GM21717 (cell line): ENCODE measurements around the gene DRAXIN.

ENCODE experiments used
- ATAC-seq: cut with Tn5 transposase; IDR thresholded peaks from one replicate; pipeline ENCODE4 v1.9.1; 2021; ENCODE audit warnings: mild to moderate bottlenecking, moderate library complexity; ENCODE audit not compliant: unreplicated experiment

Gene DRAXIN

DNA sequence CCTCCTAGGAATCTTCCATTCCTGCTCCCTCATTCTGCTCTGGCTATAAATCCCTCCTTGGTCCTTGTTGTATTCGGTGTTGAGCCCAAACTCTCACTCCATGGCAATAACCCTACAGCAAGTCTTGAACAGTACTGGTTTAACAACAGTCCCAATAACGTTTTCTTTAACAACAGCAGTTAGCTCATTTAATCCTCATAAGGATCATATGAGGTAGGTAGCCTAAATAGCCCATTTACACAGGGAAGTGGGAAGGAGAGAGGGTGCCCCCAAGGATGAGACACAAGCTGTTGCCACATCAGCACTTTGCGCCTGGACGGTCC lies 44.0 kb downstream of the DRAXIN start:
- ATAC-seq: no peak

DNA sequence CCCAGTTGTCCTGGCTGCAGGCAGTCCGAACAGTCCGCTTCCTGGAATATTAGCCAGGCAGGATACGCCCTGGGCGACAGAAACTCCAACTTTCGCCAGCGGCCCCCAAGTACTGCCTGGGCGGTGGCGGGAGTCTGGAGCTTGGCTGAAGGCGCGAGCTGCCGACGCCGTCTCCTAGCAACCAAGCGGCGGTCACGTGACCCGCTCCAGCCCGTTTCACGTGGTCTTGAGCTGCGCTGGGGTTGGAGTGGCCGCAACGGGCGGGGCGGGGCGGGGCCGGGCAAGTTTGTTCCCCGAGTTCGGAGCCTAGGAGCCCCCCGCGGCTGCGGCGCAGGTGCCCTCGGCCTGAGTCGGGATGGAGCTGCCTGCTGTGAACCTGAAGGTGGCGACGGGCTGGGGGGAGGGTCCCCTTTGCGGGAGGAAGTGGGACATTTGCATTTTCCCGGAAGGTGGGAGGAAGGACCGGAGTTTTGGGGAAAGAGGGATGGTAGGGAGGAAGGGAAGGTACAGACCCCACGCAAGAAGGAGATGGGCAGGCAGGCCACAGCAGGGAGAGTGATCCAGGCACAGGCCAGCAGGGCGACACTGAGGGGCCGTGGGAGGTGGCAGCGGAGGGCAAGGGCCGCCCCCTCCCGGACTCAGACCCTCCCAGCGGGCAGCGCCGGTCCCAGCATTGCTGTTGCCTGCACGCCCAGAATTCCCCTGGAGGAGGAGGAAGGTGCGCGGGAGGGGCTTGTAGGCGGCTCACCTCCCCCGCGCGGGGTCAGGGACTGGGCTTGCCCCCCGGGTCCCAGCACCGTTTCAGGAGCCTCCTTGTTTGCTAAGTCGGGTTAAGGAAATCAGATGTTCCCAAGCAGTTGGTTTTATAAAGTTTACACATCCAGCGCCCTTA lies 44.6 kb downstream of the DRAXIN start, which contains the start of gene AGTRAP:
AGTRAP (plus strand) TSS at position 283 of the 892 bp plus-strand sequence; CDS start at position 356, 73 bp downstream.
- ATAC-seq: peak; percentile 69

DNA sequence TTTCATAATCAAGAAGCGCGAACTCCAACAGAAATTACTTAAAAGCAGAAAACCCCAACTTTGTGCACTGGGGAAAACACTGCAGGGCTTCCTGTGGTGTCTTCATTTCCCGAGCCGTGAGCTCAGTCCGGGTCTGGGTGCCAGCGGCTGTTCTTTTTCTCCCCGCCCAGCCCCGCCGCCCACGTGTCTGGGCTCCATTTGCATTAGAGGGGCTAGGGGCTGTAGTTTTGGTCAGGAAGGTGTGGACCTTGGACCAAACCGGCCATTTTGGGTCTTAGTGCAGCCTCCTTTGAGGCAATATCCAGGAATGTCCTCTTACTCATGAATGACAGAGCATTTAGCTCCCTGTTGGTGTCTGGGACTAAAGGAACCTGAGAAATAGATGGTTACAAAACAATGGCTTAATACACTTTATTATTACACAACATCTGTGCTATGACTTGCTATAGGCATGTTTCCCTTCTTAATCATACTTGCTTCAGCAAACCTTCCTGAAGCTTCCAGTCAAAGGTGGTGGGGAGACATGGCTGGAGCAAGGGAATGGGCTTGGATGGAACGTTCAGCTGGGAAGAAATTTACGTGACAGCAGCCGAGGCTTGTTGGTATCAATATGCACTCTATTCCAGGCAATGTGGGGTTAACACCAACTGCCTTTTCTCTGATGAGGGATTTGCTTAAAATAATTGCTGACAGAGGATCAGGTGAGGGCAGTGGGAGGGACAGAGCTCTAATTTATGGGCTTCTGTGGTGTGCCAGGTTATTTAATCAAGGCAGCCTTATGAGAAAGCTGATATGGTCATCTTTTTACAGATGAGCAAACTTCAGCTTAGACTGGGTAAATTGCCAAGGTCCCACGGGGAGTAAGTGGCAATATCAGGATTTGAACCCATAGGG lies 45.5 kb downstream of the DRAXIN start:
- ATAC-seq: no peak

DNA sequence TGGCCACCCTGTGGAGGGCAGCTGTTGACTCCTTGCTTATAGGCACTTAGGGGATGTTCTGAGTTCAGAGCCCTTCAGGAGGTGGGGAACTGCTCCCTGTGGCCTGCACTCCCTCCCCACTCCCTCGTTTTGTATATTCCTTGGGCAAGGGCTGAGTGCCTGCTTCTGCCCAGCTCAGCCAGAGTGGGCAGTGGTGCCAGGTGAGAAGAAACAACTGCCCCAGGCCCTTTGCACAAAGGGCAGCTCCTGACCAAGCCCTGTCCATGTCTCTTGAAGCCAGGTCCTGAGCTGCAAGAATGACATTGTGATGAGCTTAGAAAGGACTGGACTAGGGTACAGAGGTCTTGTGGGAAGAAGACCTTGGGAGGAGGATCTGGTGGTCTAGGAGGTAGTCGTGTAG lies 46.6 kb downstream of the DRAXIN start:
- ATAC-seq: no peak

DNA sequence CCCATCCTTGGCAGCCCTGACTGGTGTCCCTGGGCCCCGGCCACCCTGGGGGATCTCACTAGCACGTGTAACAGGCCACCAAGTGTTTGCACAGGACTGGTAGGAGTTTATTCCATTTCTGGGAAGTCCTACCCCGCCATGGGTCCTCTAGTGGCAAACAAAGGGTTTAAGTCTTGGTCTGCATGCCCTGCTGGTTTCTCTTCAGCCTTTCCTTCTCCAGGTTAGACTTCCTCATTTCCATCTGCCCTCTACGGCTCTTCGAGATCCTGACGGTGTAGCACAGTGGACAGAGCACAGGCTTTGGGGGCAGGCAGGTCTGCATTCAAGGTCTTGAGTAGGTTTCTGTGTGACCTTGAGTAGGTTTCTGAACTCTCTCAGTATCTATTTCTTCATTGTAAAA lies 47.3 kb downstream of the DRAXIN start:
- no peak for ATAC-seq

DNA sequence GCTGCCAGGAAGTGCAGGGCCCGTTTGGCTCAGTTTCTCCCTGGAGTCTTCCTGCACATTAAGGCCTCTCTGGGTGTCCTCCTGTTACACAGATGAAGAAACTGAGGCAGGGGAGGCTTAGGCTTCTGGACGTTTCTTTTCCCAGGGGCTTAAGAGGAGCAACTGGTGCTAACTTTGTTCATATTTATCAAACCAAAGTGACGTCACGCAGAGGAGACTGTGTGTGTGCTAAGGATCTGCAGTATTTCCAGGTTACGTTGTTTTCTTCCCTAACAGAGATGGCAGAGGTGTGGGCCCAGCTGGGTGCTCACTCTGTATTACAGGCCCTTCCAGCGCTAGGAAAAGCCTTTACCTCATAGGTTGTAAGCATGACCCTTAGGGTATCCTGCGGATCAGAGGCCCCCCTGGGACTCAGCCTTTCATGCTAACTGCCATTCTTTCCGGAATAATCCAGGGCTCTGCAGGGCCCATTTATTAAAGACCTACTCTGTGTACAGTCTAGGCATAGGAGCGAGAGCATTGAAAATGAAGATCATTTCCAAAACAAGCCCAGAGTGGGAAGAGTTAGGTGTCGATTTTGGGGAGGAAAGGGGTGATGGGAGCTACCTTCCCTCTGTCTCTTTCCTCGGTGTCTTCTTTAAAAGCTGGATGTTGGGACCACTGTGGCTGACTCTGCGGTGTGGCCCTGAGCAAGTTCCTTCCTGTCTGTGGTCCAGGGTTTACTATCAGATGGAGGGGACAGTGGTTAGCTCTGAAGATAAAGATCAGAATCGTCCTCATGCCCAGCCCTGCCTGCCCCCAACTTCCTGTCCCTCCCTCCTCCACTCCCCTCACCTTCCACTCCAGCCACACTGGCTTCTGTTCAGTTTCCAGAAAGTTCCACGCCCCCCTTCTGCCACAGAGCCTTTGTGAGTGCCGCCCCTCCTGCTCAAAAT lies 49.0 kb downstream of the DRAXIN start:
- ATAC-seq: no peak

DNA sequence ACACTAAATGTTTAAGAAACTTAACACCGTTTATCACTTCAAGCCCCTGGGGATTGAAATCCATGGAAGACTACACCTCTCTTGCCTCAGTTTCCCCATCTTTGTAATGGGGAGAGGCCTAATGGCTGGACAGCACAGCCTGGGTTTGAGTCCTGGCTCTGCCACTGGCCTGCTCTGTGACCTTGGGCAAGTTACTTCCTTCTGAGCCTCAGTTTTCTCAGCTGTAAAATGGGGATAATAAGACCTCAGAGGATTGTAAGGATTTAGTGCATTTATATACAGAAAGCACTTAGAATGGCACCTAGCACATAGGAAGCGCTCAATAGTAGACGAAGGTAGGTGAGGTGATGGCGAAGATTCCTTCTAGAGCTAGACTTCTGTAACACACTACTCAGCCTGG lies 50.0 kb downstream of the DRAXIN start:
- ATAC-seq: no peak

DNA sequence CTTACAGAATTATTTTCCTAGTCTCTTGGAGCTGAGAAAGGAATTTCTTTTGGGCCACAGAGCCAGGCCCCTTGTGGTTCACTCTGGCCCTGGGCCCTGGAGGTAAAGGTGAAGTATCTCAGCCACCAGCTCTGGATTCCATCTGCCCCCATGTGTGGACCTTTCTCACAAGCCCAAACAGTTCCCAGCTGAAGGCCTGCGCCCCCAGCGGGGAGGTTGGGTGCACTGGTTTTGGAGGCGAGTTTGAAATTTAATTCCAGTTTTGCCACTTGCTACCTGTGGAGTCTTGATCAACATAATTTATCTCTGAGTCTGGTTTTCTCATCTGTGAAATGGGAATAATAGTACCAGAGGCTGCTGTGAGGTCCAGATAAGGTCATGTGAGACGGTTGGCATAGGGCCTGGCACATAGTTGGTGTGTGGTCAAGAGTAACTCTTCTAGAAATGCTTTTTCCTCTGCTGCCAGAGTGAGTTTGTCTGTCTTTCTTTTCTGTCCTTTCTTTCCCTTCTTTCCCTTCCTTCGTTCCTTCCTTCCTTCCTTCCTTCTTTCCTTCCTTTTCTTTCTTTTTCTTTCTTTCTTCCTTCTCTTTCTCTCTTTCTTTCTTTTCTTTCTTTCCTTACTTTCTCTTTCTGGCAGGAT lies 50.5 kb downstream of the DRAXIN start:
- no peak for ATAC-seq

DNA sequence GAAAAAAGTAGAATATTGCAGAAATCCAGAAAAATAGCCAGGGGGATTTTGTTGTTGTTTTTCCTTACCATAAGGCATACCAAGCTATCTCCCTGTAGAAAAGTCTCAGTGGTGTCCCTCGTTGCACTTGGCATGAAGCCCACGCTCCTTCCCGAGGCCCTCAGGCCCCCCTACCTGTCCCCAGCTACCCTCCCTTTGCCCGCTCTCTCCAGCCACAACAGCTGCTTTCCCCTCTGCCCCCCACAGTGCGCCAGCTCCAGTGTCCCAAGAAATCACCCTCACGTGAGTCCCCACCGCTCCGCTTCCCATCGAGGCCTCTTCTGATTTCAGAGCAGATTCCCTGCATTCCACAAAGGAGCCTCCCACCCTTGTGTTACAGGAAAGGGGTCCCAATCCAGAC lies 52.8 kb downstream of the DRAXIN start:
- ATAC-seq: no peak

DNA sequence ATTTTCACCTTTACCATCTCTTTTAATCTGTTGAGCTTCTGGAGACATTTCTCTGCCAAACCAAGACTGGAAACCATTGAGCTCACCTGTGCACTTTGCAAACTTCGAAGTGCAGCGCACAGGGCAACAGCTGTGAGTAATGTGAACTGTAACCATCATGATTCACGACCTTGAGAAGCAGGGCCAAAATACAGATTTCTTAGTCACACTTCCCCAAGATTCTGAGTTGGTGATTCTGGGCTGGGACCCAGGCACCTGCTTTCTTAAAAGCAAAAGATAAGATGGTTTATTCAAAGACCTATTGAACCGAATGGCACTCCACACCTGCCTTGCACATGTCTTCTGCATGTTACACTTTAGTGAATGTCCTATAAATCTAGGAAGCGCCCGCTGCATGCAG lies 54.6 kb downstream of the DRAXIN start:
- no peak for ATAC-seq

DNA sequence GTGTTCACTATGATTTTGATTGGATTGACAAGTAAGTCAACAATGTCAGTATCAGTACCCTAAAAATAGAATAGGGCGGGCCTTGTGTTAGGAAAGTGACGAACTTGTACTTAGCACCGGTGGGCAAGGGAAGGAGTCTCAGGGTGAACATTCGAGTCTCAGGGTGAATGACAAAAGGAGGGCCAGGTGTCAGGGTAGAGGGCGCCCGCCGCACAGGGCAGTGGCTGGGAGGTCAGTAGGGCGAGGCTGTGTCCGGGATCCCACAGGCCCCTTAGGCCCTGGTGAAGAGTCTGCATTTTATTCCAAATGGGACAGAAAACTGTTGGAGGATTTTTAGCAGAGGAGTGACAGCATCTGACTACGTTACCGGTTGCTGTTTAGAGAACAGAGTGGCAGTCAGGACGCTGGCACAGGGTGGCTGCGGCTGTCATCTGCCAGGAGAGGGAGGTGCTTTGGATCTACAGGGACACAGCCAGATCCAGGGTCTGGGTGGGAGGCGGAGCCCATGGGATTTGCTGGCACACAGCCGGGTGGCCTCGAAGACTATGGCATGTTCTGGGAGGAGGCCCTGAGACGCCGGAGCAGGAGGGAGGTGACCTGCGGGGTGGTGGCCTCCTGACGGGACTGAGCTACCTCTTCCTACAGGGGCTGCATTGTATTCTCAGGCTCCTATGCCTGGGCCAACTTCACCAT lies 55.4 kb downstream of the DRAXIN start:
- no peak for ATAC-seq

DNA sequence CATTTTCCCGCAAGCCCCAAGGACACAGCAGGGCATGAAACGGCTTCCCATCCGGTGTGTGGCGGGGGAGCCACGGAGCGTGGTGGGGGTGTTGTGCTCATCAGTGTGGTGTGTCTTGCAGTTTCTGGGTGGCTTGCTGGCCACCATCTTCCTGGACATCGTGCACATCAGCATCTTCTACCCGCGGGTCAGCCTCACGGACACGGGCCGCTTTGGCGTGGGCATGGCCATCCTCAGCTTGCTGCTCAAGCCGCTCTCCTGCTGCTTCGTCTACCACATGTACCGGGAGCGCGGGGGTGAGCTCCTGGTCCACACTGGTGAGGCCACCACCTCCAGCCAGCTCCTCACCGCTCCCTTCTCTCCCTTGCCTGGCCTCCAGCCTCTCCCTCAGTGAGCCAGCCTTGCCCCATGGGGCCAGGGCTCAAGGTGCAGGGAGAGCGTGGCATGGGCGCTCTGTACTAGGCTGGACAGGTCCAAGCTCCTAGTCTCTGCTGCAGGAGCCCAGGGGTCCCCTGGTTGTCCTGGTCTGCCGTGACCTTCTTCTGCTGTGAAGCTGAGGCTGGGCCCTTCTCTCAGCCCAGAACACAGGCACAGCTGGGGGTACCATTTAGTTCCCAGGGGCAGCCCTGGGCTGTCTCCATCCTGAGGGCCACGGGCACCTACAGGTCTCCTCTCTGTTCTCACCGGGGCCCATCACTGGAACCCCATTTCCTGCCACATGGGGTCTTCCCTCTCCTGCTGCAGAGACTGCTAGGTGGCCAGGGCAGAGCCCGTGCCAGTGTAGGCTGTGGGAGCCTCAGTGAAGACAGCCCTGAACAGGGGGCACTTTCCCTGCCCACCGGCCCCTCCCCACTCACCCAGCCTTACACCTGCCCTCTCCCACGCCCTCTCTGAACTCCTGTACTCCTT lies 57.0 kb downstream of the DRAXIN start:
- ATAC-seq: no peak

DNA sequence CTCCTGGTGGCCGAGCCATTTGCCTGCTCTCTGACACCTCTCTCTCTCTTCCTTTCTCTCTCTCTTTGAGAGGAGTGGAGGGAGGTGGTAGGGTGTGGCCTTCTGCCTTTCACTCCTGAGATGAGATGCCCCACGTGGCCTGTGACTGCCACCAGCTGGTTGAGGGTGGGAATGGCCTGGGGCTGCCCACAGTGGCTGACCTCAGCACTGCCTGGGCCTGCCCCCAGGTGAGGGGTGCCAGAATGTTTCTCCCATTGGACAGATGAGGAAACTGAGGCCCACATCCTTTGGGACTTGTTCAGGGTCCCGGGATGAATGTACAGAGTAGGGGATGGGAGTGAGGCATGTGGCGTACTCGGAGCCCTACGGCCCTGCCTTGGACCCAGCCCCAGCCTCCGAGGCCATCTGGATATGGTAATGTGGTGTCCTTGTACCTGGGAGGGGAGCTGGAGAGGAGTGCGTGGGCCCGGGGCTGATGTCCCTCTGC lies 57.7 kb downstream of the DRAXIN start:
- no peak for ATAC-seq

DNA sequence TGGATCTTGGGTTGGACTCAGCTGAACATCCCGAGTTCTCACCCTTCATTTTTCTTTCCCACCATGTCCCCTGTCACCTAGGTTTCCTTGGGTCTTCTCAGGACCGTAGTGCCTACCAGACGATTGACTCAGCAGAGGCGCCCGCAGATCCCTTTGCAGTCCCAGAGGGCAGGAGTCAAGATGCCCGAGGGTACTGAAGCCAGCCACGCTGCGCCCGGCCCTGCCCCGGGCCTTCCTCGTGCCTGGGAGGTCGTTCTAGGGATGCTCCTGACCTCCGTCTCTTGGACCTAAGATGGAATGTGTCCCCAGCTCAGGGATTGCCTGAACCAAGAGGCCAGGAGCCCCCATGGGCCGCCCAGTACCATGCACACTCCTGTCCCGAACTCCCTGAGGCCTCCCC lies 58.5 kb downstream of the DRAXIN start:
- ATAC-seq: no peak

DNA sequence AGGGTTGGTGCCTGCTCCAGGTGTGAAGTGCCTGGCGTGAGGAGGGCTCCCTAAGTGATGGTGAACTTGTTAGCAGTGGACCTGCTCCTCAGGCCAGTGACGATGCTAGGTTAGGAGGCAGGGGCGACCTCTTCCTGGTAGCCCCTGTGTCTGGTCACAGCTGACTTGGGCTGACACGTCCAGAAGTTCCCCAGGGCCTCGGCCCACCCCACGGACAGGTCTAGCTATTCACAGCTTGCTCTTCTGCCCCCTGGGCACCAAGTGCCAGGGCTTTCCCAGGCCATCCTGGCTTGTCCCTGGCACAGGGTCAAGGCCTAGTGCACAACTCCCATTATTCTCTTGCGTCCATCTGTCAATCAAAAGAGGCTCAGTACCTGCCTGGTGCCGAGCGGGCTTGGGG lies 59.6 kb downstream of the DRAXIN start:
- ATAC-seq: no peak

DNA sequence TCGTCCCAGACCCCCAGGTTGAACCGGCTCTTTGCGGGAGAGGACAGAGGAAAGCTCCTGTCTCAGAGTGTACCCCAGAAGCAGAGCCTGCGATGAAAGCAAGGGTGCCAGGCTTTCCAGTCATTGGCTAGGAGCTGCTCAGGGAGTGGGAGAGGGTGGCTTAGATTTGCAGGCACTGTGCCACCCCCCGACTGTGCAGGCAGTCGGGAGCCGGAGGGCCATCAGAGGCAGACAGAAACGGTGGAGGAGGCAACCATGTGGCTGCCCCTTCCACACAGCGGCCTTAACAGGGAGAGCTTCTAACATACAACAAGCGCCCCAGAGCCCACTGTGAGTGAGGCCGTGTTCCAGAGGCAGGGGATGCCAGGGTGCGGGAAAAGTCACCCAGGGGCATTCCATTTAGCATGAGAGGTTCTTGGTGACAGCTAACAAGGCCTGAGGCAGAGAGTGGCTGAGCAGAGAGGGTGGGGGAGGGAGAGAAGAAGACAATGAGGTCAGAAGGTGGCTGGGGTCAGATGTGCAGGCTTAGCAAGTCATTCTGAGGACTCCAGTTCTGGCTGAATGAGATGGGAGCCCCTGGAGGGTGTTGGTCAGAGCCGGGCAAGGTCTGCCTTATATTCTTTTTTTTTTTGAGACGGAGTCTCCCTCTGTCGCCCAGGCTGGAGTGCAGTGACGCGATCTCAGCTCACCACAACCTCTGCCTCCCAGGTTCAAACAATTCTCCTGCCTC lies 61.0 kb downstream of the DRAXIN start:
- no peak for ATAC-seq

DNA sequence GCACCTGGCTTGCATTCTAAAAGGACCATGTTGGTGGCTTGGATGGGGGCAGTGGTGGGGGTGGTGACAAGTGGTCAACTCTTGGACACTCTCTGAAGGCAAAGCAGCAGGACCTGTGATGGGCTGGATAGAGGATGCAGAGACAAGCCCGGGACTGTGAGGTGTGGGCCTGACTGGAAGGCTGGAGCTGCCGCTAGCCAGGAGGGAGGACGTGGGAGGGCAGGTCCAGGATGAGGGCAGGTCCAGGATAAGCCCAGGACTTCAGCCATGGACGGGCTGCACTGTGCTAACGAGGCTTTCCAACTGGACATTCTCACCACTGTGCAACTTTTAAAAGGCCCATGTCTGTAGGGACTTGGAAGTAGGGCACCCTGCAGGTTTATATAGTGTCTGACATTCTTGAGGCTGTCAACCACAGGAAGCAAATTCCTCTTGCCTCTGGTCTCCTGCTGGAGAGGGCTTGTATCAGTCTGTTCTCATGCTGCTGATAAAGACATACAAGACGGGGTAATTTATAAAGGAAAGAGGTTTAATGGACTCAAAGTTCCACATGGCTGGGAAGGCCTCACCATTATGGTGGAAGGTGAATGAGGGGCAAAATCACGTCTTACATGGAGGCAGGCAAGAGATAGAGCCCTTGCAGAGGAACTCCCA lies 62.2 kb downstream of the DRAXIN start:
- ATAC-seq: no peak
